ENCODE results near the gene CTXN2. TPM values are rescaled to one million over a fixed set of nuclear protein-coding genes. Genes with fewer than 3 reads are reported as not detected.
A peak's percentile ranks its signal among the peaks of the same experiment; 100 is the strongest.

Gene CTXN2
- total RNA-seq, result not detected
- long read RNA-seq, donor 1, result 0 reads
- long read RNA-seq, donor 2, result 0 reads

DNA sequence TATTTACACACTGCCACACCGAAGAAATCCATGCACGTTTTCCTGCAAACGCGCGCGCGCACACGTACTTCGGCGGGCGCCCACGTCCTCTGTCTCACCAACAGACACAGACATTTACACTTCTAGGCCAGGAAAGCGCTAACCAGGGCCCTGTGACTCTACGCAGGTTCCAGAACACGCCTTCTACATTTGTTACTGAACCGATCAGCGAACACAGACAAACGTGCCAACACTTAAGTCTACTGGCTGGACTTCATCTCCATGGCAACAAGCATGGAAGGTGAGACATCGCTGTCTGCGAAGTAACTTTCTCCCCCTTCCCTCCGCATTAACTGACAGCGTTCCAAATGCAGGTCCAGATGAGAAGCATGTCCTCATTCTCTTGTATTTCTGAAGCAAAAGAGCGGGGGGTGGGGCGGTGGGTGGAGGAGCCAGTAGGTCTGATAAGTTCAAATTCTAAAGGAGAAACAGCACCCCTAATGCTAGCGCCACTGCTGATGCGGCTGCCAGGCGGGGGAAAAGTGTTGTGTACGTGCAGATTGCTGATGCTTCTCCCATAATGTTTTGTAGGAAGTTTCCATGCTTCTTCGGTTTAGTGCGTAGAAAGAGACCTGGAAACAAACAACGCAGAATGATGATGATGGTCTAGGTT is at the start of gene CTXN2:
CTXN2 (plus strand) TSS at position 92 of the 652 bp plus-strand sequence. CDS start 9,636 bp downstream, outside the sequence.
- no peak for DNase-seq (ENCODE audit: low spot score)
- intact Hi-C loops (cut with DNase I), result no loop called here

DNA sequence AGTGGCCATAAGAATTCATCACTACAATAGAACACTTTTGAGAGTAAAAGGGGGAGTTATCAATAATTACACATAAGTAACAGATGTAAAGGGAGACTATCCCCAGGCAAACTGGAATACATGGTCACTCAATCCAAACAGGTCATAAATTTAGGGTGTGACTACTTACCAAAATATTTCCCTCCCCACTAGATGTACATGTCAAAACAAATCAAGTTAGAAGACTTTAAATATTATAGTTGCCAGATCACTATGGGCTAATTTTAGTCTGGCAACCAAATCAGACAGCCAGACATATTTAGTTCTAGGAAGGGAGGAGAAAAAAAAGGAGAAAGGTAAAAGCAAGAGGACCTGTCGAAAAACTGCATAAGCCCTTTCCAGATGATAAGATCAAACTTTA is 47.6 kb upstream of the CTXN2 start:
- intact Hi-C loops (cut with DNase I), result no loop called here
- no peak for DNase-seq (ENCODE audit: low spot score)

DNA sequence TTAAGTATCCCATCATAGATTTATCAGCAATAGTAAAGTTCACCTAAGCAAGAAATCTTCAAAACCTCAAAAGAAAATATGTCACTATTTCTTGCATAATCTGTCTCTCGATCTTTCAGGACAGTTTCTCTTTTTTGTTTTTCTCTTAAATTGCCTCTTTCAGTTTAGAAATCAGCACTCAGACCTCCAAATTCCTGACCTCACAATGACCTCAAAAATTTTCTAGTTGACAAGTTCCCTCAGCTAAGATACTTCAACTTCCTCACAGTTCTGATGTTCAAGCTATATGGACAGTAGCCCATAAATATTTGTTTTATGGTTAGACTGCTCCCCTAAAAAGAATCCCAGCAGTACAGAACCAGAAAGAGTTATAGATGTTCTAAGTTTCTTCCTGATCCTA is 46.6 kb upstream of the CTXN2 start:
- DNase-seq (ENCODE audit: low spot score), result no peak
- intact Hi-C loops (cut with DNase I), result no loop called here

DNA sequence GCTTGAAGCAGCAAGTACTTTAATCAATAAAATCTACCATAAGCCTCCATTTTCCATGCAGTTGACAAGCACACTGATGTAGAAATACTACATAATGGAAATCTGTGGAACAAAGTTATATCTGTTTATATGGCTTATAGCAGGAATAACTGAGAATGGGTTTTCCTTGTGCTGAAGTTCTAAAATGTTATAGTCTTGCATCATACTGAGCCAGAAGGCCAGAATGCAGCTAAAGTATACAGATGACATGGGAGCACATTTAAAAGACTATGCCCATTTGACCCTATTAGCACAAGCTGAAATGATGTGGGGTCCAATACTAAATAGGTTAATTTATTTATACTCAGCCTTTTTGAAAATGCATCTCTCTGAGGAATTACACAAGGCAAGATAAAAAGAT is 45.5 kb upstream of the CTXN2 start:
- no peak for DNase-seq (ENCODE audit: low spot score)
- intact Hi-C loops (cut with DNase I), result no loop called here

DNA sequence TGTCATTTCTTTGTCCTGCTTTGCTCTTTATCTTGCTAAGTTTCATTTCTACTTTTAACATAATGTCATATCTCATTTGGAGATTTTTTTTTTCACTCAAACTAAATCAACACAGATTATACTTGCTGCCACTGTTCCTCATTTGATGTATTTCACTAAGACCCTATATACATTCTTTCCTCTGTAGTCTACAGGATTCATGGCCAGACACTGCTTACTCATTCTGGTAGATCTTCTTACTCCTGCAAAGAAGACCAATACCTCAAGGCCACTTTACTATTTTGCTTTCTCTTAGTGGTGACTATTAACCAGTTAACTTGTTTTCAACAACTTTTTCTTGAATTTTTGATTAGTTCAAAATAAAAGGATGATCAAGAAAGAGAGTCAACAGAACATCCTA is 44.1 kb upstream of the CTXN2 start:
- no peak for DNase-seq (ENCODE audit: low spot score)
- intact Hi-C loops (cut with DNase I), result no loop called here

DNA sequence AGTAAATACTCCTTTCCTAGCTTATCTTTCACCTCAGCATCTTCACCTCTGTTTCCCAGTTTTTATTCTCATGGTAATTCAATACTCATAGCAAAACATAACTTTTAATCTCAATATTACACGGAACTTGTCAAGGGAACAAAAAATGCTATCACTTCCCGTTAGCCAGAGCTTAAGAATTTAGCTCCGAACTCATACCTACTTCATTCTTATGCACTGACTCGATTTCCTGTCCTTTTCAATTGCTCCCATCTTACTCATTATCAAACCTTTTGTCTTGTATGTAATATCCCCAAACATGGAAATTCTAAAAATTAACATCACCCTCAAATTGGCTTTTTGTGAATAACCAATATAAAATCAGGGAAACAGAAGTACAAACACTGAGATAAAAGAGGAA is 41.6 kb upstream of the CTXN2 start:
- DNase-seq (ENCODE audit: low spot score), result no peak
- intact Hi-C loops (cut with DNase I), result no loop called here

DNA sequence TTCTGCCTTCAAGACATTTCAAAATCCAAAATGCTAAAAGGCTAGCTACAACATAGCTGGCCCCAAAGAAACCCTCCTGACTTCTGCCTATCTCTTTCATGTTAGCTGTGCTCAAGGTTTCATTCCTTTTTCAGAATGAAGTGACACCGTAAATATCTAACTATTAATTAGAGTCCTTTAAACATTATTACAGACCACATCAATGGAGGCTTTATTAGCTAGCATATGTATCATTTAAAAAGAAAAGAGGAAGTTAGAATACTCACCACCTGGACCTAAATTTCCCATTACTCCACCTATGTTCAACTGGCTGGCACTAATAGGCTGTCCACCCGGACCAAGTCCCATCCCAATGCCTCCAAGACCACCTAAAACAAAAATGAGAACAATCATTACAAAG is 37.9 kb upstream of the CTXN2 start:
- DNase-seq (ENCODE audit: low spot score), result no peak
- intact Hi-C loops (cut with DNase I), result no loop called here

DNA sequence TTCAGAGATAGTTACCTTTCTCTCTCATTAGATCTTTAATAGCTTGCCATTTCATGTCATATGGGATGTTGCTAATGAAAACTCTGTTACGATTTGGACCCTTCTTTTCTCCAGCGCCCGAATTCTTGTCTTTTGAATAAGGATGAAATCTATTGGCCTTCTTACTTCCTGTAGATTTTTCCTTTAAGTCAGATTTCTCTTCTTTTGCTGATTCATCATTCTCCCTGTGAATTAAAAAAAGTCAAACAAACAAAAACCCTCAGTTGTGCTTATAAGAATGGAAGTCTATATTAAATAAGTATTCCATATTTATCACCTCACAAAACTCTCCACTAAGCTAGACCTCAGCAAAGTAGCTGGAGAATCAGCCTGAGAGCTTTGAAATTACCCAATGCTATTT is 22.8 kb upstream of the CTXN2 start:
- intact Hi-C loops (cut with DNase I), result no loop called here
- DNase-seq (ENCODE audit: low spot score), result no peak

DNA sequence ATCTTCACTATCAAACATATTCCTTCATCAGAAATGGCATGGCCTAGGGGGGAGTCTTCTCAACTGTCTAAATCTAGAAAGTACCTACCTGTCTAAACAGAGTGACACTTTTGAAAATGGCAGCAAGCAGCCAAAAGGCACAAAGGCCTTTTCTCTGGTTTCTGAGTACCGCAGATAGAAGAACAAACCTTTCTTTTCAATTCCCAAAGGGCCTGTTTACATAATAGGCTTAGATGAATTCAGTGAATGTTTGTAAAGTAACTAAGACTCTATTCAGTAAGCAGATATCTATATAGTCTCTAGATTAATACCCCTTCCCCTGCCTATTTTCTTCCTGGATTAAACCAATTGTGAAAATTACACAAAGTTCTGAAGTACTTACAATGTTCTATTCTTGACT is 20.5 kb upstream of the CTXN2 start:
- no peak for DNase-seq (ENCODE audit: low spot score)
- intact Hi-C loops (cut with DNase I), result no loop called here

DNA sequence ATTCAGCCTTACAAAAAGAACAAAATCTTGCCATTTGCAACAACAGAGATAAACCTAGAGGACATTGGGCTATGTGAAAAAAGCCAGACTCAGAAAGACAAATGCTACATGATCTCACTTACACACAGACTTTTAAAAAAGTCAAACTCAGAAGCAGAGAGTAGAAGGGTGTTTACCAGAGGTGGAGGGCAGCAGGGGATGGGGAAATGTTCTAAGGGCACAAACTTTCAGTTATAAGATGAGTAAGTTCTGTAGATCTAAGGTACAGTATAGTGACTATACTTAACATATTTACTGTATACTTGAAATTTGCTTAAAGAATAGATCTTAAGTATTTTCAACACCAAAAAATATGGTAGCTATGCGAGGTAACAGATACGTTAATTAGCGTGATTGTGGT is 16.3 kb upstream of the CTXN2 start:
- DNase-seq (ENCODE audit: low spot score), result no peak
- intact Hi-C loops (cut with DNase I), result no loop called here

DNA sequence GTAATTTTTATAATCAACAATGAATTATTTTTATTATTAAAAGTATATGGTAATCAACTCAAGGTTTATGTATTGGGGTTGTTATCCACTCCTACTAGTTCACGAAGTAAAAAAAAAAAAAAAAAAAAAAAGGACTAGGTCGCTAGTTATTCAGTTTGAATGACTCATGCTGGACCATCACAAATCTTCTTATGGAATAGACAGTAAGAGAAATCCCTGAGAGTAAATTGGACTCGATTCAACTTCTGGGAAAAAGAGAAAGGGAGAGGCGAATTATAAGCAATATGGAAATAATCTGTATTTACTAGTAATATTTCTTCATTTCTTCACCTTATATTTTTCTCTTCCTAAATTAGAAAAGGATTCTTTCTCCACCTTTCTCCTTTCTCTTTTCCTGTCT is 15.4 kb upstream of the CTXN2 start:
- intact Hi-C loops (cut with DNase I), result no loop called here
- DNase-seq (ENCODE audit: low spot score), result no peak

DNA sequence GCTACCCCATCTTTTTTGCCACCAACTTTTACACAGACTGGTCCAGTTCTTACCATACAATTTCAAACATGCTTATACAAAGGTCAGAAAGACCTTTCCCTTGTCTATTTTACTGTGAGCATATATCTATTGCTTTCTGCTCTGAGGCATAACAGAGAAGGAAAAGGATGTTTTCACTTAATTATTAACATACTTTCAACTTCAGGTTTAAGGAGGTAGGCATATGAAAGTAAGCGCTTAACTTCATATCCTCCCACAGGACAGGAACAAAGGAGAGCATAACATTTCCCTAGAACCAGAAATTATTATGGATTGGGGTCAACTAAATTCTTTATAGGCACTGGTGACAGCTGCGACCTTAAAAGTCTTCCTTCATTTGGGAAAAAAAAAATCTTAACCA is 14.5 kb upstream of the CTXN2 start:
- DNase-seq (ENCODE audit: low spot score), result no peak
- intact Hi-C loops (cut with DNase I), result no loop called here

DNA sequence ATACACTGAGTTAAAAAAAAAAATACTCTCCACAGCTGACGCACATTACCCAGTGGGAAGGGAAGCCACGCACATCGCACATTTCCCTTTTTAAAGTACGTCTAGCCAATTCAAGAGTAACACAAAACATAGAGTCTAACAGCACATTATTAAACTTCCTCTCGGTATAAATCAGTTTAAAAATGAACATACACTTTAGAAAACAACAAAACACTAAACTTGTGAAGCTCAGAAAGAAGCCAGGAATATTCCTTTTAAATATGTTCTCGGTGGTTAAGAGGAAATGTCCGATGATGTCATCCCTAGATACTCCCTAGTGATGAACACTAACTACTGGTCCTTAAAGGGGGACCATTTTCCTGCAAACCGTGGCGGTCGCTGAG is 14.1 kb upstream of the CTXN2 start:
- intact Hi-C loops (cut with DNase I), result no loop called here
- DNase-seq (ENCODE audit: low spot score), result no peak

DNA sequence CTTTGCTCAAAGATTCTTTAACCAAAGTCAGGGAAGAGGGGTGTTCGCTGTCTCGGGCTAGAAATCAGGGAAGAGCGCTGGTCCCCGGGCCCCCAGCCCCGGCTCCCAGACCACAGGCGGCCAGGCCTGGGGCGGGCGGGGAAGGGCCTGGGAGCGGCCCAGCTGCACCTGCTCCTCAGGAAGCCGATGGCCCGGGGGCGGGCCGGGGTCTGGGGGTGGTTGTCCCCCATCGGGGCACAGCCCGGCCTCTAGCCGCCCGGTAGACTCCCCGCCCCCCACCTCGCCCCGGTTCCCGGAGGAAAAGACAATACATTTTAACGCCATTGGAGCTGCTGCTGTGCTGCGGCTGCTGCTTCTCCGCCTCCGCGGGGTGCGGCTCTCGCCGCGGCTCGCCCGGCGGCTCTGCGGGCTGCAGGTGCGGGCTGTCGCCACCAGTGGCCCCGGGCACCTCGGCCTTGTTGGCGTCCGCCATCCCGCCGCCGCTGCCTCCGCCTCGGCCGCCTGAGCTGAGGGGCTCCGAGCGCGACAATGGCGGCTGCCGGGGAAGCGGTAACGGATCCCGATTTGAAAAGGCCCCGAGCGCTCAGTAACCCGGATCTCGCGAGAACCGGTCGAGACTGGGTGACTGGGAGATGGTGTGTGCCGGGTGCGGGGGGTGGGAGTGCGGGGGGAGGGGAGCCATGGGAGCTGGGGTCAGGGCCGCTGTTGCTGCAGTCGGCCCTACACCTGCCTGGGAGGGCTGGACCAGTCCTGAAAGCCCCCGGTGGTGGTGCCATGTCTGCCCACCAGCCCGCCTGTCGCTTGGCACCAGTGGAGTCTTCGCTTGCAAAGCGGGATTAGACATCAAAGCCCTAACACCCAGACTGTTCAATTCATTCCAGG is 13.5 kb upstream of the CTXN2 start, which contains the start of gene MYEF2:
MYEF2 (minus strand) TSS at position 530 of the 882 bp plus-strand sequence; CDS start at position 472, 58 bp downstream.
- peak; percentile 85 for DNase-seq (ENCODE audit: low spot score)
- intact Hi-C loops (cut with DNase I), result no loop called here

DNA sequence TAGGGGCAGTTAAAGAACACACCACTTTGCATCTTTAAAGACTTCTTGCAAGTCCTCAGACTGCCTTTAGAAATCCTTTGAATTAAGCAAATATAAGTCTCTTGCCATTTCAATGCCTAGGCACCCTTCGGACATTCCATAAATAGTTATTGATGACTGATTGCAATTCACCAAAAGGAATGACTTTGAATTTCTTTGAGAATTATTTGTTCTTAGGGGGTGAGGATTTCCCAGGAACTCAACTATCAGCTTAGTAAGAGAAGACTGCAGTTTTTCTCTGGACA is 12.9 kb upstream of the CTXN2 start:
- DNase-seq (ENCODE audit: low spot score), result no peak
- intact Hi-C loops (cut with DNase I), result no loop called here

DNA sequence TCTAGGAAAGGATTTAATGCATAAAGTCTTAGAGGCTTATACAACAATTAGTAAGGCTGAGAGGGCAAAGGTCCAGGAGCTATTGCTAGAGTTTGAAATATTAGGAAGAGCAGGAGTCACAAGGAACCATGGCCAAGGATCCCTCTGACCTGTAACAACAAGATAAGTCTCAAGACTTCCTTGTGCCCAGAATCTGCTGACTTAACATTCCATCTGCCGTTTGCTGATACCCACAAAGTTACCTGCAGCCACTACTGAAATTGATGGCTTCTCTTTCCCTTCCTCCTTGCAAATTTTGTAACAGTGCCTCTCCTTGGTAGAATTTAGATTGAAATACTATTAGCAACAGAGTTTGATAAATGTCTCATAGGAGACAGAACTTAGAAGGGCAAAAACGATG is 8.7 kb upstream of the CTXN2 start:
- DNase-seq (ENCODE audit: low spot score), result no peak
- intact Hi-C loops (cut with DNase I), result no loop called here

DNA sequence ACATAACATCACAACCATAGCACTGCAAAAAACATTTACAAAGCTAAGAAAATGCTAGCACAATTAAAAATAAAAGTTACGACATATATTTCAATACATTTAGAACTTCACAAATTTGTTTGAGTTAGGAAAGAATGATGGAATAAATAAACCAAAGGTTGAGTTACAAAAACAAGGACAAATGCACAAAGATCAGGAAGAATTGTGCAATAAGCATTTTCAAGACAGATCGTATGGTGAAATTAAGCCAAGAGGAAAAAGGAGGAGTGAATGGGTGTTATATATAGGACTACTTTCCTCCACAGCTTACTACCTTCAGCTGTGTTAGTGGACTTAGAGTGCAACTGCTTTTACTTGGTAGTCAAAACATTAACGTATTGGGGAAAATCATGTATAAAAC is 5.9 kb upstream of the CTXN2 start:
- intact Hi-C loops (cut with DNase I), result no loop called here
- DNase-seq (ENCODE audit: low spot score), result no peak

DNA sequence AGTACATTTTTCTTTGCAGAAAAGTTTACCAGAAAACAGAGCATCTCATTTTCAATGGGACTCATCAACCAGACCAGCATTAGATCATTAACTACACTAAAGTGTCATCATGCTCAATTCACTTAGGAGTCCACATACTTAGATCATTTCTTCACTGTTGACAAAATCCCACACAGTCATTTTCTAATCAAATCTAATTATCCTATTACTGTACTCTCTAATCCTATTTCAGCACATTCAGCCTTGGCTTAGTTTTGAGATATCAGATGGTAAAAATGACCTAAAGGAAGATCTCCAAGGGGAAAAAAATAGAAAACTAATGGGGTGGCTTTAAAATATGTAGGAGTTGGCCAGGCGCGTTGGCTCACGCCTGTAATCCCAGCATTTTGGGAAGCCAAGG is 5.2 kb upstream of the CTXN2 start:
- DNase-seq (ENCODE audit: low spot score), result no peak
- intact Hi-C loops (cut with DNase I), result no loop called here

DNA sequence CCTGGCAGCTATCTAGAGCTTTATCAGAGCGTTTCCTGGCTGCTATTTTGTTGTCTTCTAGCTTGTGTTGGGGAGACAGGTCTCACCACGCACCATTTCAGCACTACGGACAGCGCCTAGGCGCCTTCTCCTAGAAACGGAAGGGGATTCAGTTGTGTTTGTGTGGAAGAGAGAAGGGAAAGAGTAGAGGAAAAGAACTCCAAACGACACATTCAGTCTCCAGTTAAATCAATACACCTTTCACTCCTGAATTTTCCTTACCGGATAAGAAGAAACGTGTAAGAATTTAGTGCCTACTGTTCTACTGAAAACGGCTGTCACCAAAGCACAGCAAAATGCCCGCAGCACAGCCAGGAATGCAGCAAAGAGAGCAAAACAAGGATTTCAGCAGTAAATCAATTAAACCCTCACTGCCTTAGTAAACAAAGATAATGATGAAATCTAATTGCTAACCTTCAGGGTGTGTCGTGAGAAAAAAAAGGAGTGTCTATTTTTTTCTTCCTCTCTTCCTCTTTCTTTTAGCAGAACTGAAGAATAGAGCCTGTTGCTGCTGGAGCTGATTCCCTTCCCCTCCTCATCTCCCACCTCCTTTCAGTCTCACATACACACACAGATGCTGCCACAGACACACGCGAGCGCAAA is 412 bp upstream of the CTXN2 start:
- intact Hi-C loops (cut with DNase I), result no loop called here

DNA sequence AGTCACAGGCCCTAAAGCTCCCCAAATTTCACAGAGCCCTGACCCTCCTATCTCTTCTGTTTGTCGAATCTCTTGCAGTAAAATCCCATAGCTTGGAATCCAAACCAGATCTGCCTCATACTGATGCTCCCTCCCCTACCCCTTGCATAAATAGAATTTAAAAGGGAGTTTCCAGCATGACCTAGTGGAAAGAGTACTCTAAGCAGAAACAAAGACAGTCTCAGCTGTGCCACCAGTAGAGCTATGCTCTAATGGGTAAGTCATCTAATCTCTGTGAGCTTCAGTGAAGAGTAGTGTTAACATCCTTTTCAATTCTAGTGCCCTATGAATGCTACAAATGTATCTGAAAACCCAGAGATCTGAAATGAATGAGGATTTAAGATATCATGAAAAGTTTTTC is 10.6 kb downstream of the CTXN2 start:
- intact Hi-C loops (cut with DNase I), result no loop called here
- no peak for DNase-seq (ENCODE audit: low spot score)

More for the DNA sequence above, 412 bp upstream of the CTXN2 start:
- DNase-seq (ENCODE audit: low spot score), result peak; percentile 88

DNA sequence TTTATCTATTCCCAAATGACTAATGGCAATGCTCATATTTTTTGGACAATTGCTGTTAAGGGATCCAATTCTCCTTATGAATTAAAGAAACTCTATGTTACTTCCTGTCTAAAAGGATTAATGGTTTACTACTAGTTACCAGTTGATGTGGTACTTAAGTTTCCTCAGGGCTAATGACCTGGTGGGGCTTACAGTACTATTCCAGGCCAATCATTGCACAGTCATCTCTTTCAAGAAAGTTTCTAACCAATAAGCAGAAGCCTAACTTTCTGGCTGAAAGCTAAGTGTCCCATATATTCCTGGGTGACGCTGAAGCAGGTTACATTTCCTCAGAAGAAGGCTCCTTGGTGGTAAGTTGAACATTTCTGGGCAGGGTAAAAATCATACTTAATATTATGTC is 14.5 kb downstream of the CTXN2 start, which contains the start of gene SLC12A1:
SLC12A1 (plus strand) TSS at position 322 of the 400 bp plus-strand sequence. CDS start 1,418 bp downstream, outside the sequence.
- no peak for DNase-seq (ENCODE audit: low spot score)
- intact Hi-C loops (cut with DNase I), result no loop called here

Measured in posterior vena cava (tissue), 2 donors.